Hypothalamus (tissue), 51 donors: ENCODE results near the gene TNS1.

Source experiments
- DNase-seq, 51 donors: peaks; one replicate each; lab custom pipeline; 2025; lab: John Stamatoyannopoulos, UW

TNS1 gene

DNA sequence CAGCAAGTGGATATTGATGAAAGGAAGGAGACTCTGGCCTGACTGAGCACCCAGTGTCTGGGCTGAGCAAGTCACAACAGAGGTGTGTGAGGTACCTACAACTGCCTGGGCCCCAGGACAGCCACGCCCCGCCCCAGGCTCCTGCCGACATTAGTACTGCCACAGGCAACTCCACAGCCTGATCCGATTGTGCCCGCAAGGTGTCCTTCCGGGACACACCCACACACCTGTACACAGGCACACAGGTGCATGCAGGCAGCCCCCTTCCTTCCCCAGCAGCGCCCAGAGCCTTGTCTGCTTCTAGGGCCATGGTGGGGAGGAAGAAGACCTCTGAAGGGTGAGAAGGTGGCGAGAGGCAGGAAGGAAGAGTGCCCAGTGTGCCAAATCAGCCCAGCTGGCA lies 83.6 kb downstream of the TNS1 start:
- DNase-seq, result no peak

- peak in 8 of 51 donors; percentile 16 to 50 (median 29) for DNase-seq
These were observed 84.3 kb downstream of the TNS1 start for GRCh38 chr2:217918308-217919024.

DNA sequence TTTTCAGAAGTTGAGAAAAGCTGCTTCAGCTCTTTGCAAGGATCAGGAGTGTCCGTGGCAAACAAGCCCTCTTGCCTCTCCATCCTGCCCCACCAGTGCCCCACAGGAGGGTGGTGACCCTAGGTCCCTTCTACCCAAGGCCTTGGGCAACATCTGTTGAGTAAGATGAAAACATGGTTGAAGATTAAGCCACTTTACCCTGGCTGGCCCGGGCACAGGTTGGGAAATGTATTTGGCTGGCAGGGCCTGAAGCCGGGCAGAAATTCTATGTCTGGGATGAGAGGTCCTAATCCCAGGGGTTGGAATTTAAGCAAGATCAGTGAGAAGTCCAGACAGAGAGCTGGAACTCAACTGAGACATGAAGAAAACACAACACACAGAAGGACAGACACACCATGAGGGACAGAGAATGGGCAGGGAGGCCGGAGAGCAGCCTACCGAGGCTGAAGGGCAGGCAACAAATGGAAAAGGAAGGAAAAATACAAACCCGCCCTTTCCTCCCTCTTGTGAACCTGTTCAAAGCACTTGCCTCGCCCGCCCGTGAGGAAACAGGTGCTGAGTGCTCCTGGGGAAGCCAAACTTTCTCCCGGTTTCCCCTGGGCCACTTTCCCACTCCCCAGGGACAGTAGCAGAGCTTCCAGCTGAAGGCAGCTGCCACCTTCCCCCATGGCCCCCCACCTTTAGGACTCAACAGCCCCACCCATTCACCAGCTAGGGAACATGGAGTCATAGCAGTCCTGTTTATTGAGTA lies 86.1 kb downstream of the TNS1 start:
- DNase-seq, result no peak

DNA sequence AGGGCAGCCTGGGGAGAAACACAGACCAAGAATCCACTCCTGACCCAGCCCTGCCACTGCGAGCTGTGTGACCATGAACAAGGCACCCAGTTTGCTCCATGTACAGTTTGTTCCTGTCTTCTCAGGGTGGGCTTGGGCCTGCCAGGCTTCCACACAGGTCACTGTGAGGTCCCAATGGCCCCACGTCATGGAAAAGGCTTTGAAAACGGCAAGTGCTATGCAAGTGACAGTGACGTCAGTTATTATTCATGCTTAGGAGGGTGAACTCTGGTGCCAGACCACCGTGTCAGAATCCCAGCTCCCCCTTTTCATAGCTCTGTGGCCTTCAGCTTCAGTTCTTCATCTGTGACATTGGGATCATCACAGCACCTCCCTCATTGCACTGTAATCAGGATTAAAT lies 87.1 kb downstream of the TNS1 start:
- DNase-seq, result no peak

DNA sequence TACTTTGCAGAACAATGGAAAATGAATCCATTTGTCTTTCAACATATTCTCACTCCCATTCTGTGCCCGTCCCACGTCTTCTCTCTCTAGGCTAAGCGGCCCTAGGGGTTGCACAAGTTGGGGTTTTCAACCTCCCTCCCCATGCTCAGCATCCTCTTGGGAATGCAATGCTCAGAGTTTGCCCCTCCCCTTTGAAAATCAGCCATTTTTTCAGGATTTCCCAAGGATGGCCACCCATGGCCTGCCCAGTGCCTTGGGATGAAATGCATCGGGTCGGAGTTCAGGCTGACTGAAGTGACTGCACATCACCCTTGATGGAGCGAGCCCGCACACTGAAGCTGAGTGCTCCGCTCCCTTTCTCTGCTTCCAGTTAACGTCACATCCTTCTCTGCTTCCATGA lies 87.9 kb downstream of the TNS1 start:
- no peak for DNase-seq

DNA sequence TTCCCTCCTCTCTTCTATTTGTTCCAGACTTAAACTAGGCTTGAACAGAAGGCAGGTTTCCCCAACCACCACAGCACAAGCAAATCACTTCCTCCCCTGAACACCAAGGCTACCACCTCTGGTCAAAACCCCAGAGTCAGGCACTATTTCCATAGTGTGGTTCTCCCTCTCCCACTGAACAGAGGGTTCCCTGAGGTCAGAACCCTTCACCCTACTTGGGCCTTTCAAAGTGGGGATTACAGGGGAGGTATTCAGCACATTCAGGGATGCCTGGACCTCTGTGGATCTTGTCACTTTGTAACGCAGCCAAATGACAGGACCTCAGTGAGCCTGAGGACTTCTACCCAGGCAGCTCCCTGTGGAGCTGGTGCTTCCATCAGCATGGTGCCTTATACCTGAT lies 88.7 kb downstream of the TNS1 start:
- DNase-seq, result no peak

GRCh38 chr2:217913436-217913835 lies 89.4 kb downstream of the TNS1 start:
- peak in 1 of 51 donors; percentile 18 for DNase-seq

GRCh38 chr2:217912098-217913024 lies 90.4 kb downstream of the TNS1 start:
- DNase-seq, result no peak

DNA sequence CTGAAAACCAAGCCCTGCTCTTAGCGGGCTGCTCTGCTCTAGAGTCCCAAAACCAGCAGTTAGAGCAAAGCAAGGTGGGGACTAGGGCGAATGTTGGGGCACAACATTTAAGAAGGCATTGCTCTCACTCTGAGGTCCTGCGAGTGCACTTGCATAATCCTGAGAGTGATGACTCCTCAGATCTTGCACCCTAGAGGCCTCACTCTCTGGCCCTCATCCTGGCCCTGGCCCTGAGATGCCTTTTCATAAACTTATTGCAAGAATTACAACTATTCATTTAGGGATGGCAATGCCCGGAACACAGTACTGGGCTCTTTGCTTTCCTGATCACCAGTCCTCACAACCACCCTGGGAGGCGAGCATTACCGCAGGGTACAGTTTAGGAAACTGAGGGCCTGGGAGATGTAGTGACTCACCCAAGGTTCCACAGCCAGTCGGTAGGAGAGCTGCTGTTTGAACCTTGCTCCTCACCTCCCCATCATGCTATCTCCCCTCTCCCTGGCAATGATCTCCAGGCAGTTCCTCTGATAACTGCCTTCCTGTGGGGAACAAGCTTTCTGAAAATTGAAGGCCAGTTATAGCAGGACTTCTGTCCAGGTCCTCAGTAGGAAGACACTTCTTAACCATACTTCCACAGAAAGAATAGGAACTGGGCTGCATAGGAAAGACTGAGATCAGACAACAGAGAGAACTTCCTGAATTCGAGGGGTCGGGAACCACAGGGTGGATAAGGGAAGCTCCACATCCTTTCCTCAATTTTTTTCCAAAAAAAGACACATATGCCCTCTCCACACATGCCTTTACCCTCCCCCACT lies 91.3 kb downstream of the TNS1 start:
- no peak for DNase-seq

- no peak for DNase-seq
These were observed 92.0 kb downstream of the TNS1 start for GRCh38 chr2:217910875-217911212.

DNA sequence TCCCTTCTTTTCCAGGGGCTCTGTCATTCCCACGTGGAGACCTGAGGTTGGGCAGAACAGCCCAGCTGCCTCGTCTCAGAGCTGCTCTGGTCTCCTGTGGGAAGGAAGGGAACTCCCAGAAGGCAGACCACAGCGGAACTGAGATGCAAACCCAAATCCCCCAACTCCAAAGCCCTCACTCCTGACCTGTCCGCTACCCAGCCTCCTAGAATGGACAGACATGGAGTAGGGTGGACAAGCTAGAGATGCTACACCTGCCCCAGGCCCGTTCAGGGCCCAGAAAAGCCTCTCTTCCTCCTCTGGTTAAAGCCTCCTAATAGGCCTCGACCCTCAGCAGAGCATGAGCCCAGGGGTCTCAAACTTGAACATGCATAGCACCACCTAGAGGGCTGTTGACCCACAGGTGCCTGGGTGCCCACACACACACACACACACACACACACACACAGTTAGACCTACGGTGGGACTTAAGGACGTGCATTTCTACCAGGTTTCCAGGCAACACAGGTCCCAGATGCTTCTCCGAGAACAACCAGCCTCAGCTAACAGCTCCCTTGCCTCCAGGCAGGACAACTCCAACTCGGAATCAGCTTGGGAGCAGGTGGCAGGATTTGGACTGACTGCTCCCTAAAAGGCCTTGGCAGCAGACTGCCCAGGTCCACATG lies 93.5 kb downstream of the TNS1 start:
- no peak for DNase-seq

GRCh38 chr2:217908544-217908943 lies 94.3 kb downstream of the TNS1 start:
- no peak for DNase-seq

DNA sequence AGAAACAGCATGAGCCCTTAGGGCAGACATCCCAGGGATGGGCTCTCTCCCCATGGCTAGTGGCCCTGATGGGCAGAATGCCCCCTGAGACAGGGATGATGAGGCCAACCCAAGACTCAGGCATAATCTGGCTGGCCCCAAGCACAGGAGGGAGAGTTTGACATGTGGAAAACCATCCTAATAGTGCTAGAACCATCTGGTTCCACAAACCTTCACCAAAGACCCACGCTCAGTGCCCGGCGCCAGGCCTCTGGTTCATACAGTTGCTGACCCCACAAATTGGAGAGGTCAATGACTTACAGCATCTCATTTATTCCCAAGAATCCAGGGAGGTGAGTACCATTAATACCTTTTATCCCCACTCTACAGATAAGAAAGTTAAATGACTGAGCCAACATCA lies 95.5 kb downstream of the TNS1 start:
- no peak for DNase-seq

DNA sequence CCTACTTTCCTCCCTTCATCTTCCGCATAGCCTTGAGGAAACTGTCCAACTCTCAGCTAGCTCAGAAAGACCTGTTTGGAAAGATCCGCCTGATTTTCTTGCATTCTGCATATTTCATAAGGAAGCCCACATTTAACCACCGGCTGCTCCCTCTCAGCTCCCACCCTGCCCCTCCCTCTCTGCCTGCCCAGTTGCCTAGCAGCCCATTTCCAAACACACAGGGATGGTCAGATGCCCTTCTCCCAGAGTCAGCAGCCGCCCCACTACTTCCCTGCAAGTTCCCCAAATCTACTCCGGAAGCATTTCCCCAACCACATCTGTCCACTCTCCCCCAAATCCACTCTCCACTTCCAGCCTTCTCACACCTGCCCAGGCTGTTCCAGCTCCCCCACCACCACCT lies 96.0 kb downstream of the TNS1 start:
- no peak for DNase-seq

DNA sequence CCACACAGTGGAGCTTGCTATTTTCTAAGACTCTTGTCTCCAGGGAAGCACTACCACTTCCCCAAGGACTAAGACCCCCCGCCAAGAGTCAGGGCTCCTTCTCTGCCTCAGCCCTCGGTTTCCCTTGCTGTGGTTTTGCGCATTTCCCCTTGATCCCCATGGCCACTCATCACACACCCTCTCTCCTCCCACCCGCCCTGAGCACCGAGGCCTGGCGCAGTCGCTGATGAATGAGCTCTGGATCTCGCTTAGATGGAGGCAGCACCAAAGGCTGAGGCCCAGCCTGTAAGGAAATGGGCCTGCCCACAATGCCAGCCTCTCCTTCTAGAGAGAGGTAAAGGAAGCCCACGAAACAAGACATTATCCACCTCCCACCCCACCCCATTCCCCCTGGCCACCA lies 96.9 kb downstream of the TNS1 start:
- peak in 2 of 51 donors; percentile 35 to 43 for DNase-seq

- DNase-seq, result peak in 29 of 51 donors; percentile 15 to 79 (median 42)
These were observed 97.4 kb downstream of the TNS1 start for GRCh38 chr2:217905395-217905794.

DNA sequence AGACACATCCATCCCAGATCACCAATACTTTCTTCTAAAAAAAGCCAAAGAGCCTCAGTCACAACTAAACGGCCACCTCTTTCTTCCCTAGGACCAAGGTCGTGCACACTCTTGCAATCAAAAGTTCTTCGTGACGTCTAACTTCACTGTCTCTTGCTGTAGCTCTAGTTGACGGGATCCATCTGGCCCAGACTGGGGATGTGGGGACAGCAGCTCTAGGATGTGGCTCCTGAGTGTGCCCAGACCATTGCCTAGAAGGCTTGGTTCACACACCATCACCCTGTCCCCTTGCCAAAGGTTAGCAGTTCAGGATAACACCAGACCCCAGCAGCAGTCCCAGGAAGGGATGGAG lies 98.2 kb downstream of the TNS1 start:
- no peak for DNase-seq

- peak in 38 of 51 donors; percentile 11 to 76 (median 40) for DNase-seq
These were observed 98.8 kb downstream of the TNS1 start for GRCh38 chr2:217903859-217904613.
